GM10248 (cell line): Measurements from ENCODE around the gene NMT1.

Source experiments
- CTCF ChIA-PET: fragments of 300-600 bp; sonication (Branson Sonifier 250); formaldehyde crosslinking; extraction: SDS; loops from one replicate; lab custom pipeline; 2021; ENCODE audit warnings: antibody characterized with exemption; lab: Yijun Ruan, JAX
- POLR2A ChIA-PET: fragments of 350-650 bp; sonication (Branson Sonifier 250); formaldehyde crosslinking; extraction: SDS; loops from one replicate; lab custom pipeline; 2020; ENCODE audit warnings: antibody characterized with exemption; lab: Yijun Ruan, JAX
- DNase-seq: peaks from one replicate; pipeline ENCODE4 v3.0.0; 2012; ENCODE audit errors: extremely low spot score
- CTCF ChIP-seq: IDR thresholded peaks from 2 replicates; pipeline ENCODE4 v1.5.1; 2012; ENCODE audit warnings: mild to moderate bottlenecking, low read depth; ENCODE audit errors: extremely low read depth, missing control alignments, control extremely low read depth

The NMT1 gene

GRCh38 chr17:45032174-45032541 lies 29.0 kb upstream of the NMT1 start:
- POLR2A ChIA-PET: no interaction called here

GRCh38 chr17:45034599-45034998 lies 26.5 kb upstream of the NMT1 start:
- ChIA-PET POLR2A (no interaction called here), CTCF (interaction anchor here (1.2 to 4.8 kb wide), 4 partner anchors 8 to 101 kb away, joined by 3 to 27 read pairs (median 4); partner anchors contain the start of gene ACBD4)
- no peak for TF ChIP-seq CTCF
- no peak for DNase-seq

More at GRCh38 chr17:45032174-45032541, 29.0 kb upstream of the NMT1 start:
- no peak for DNase-seq
- no peak for TF ChIP-seq CTCF
- CTCF ChIA-PET: interaction anchor here (1.0 to 4.8 kb wide), 2 partner anchors 10 to 103 kb away, joined by 3 to 27 read pairs; partner anchors contain the start of gene ACBD4

GRCh38 chr17:45035848-45036247 lies 25.3 kb upstream of the NMT1 start:
- DNase-seq: no peak
- TF ChIP-seq CTCF: no peak
- ChIA-PET POLR2A (interaction anchor here (0.6 kb wide), 1 partner anchor 113 kb away, joined by 4 read pairs; no protein-coding TSS in a partner anchor), CTCF (interaction anchor here (1.5 to 2.3 kb wide), 2 partner anchors 13 to 100 kb away, joined by 4 to 10 read pairs; partner anchors contain the start of gene ACBD4)

- POLR2A ChIA-PET: no interaction called here
- DNase-seq: no peak
- TF ChIP-seq CTCF: no peak
- CTCF ChIA-PET: interaction anchor here (1.1 to 2.3 kb wide), 3 partner anchors 14 to 58 kb away, joined by 3 to 10 read pairs (median 4); partner anchors contain the start of gene DCAKD
Observed at GRCh38 chr17:45036691-45037090, 24.4 kb upstream of the NMT1 start.

GRCh38 chr17:45038728-45039634 lies 22.1 kb upstream of the NMT1 start:
- ChIA-PET POLR2A (interaction anchor here (1.1 kb wide), 1 partner anchor 12 kb away, joined by 3 read pairs; no protein-coding TSS in a partner anchor), CTCF (interaction anchor here (1.3 to 2.4 kb wide), 4 partner anchors 8 to 119 kb away, joined by 4 to 7 read pairs (median 6); no protein-coding TSS in a partner anchor)
- no peak for DNase-seq
- no peak for TF ChIP-seq CTCF

- TF ChIP-seq CTCF: no peak
- ChIA-PET POLR2A (interaction anchor here (0.6 to 0.7 kb wide), 2 partner anchors 60 to 287 kb away, joined by 3 read pairs; no protein-coding TSS in a partner anchor), CTCF (interaction anchor here (0.8 to 2.4 kb wide), 3 partner anchors 10 to 120 kb away, joined by 3 to 6 read pairs (median 3); partner anchors contain the start of gene ACBD4)
- DNase-seq: no peak
Observed at GRCh38 chr17:45040459-45040858, 20.7 kb upstream of the NMT1 start.
